Heart left ventricle (tissue), 13 donors: Measurements from ENCODE around the gene SAP30BP.

ENCODE experiments used
- CTCF ChIP-seq, 12 donors: fragments of 200-600 bp; sonication (generic) in 4 of 12; IDR thresholded peaks; one replicate each; pipeline versions ENCODE4 v1.5.0 to v1.8.0; 2018 to 2022; ENCODE audit warnings: antibody characterized with exemption in 12 of 12, mild to moderate bottlenecking in 5 of 12
- POLR2A ChIP-seq, 2 donors: fragments of 450-650 bp; IDR thresholded peaks; one replicate each; pipeline ENCODE4 v1.6.1; 2017; ENCODE audit warnings: antibody characterized with exemption in 2 of 2, mild to moderate bottlenecking in 2 of 2, moderate library complexity in 2 of 2
- donor health status: ischemic (EF 13 %, LVEDD 7.1; RV severe dilation, severe dysfunction).
- donor health status: DM: no; HTN: yes; CAD: no.
- donor health status: DM: no; HTN: no; CAD: no.
- donor health status: ischemic (EF 25% LVEDD 6.9; RV normal size, moderate dysfunction).
- donor health status: ischemic (EF 25% LVEDD 5.7; RV mildly dilated, moderate dysfunction).
- donor health status: ischemic (EF 35%, LVEDD 5.7; RV mildly dilated, moderate dysfunction).
- donor health status: nonischemic (EF 11% LVEDD 7.7; RV severe dilation, severe dysfunction).
- donor health status: DM: yes; HTN: yes; CAD: no.
- donor health status: PGD.
- donor health status: ischemic (EF 29% LVEDD 5.4; RV normal size, mild dysfunction).
- donor health status: nonischemic (EF 23%, LVEDD 6.1; RV moderate dilation, normal function).

DNA sequence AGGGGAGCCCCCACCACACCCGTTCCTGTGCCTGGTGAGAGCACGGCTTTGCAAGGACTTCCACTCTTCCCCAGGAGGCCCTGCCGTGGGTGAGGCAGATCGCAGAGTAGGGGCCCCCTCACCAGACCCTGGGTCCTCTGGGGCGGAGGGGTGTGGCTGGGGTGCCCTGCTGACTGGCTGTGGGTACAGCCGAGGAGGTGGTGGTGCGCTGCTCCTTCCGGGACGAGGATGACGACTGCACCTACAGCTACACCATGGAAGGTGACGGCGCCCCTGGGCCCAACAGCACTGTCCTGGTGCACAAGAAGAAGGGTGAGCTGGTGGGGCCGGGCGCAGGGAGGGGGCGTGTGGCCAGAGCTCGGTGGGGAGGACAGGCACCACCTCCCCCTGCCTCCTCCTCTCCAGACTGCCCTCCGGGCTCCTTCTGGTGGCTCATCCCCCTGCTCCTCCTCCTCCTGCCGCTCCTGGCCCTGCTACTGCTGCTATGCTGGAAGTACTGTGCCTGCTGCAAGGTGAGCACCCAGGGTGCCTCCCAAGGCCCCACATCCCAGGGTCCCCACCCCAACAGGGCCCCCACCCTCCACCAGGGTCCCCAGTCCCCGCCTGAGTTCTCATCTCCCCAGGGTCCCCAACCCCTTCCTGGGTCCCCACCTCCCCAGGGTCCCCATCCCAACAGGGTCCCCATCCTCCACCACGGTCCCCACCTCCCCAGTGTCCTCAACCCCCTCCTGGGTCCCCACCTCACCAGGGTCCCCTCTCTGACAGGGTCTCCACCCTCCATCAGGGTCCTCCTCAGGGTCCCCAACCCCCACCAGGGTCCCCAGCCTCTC lies 70.2 kb downstream of the SAP30BP start:
- TF ChIP-seq CTCF (IDR thresholded peaks at IDR 0.05) (no peak), POLR2A (IDR thresholded peaks at IDR 0.05) (no peak)
